ENCODE measurements around the gene MYH11. TPM values are rescaled to one million over a fixed set of nuclear protein-coding genes. Genes with fewer than 3 reads are reported as not detected.

Gene MYH11
- total RNA-seq, 1 experiment from 2014 or later, result not detected

DNA sequence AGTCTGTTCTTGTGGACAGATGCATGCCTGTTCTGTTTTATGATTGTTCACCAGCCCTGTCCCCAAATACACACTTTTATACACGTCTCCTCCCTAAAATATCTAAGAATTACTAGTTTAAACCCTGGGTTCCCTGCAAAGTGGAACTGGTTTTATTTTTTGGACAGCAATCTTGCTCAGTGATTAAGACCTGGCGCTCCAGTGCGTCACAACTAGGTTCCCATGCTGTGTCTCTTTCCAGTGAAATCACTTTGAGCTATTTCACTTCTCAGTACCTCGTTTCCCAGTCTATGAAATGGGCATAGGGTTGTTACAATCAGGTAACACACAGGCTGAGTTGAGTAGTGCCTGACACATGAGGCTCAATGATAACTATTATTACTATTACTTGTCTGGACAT lies 30.5 kb upstream of the MYH11 start:
- no TSS peak for BruUV-seq (replicated peaks)
- Histone ChIP-seq H3K27ac (ENCODE audit: low read depth, low read length, poor library complexity, severe bottlenecking) (peak overlapping the region; percentile 96), H3K36me3 (ENCODE audit: insufficient read depth, low read length, poor library complexity, severe bottlenecking) (peaks cover 15% of the 10 kb centered on the region), H3K9me3 (ENCODE audit: low read depth, low read length, poor library complexity, severe bottlenecking) (no peaks in the 10 kb centered on the region), H3K4me1 (ENCODE audit: insufficient read depth, low read length, poor library complexity, severe bottlenecking) (no peaks in the 10 kb centered on the region), H3K4me3 (ENCODE audit: low read depth, low read length, poor library complexity, severe bottlenecking) (peak overlapping the region; percentile 93), H3K27me3 (replicated peaks; ENCODE audit: insufficient read depth, low read depth, low read length, poor library complexity) (no peaks in the 10 kb centered on the region)
- TF ChIP-seq EZH2 (IDR thresholded peaks at IDR 0.05; ENCODE audit: borderline replicate concordance, low read depth, low read length, poor library complexity, severe bottlenecking), result no peak
- TF ChIP-seq, protein P1, sequence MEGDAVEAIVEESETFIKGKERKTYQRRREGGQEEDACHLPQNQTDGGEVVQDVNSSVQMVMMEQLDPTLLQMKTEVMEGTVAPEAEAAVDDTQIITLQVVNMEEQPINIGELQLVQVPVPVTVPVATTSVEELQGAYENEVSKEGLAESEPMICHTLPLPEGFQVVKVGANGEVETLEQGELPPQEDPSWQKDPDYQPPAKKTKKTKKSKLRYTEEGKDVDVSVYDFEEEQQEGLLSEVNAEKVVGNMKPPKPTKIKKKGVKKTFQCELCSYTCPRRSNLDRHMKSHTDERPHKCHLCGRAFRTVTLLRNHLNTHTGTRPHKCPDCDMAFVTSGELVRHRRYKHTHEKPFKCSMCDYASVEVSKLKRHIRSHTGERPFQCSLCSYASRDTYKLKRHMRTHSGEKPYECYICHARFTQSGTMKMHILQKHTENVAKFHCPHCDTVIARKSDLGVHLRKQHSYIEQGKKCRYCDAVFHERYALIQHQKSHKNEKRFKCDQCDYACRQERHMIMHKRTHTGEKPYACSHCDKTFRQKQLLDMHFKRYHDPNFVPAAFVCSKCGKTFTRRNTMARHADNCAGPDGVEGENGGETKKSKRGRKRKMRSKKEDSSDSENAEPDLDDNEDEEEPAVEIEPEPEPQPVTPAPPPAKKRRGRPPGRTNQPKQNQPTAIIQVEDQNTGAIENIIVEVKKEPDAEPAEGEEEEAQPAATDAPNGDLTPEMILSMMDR (conservative IDR thresholded peaks at IDR 0.05; ENCODE audit: low read depth, low read length), result no peak
- DNase-seq (ENCODE audit: low spot score), result no peak
- ChIA-PET CTCF (no interaction called here), POLR2A (ENCODE audit: low non-redundant PET) (no interaction called here)
- intact Hi-C loops (cut with micrococcal nuclease; ENCODE audit: unreplicated experiment), result no loop called here

DNA sequence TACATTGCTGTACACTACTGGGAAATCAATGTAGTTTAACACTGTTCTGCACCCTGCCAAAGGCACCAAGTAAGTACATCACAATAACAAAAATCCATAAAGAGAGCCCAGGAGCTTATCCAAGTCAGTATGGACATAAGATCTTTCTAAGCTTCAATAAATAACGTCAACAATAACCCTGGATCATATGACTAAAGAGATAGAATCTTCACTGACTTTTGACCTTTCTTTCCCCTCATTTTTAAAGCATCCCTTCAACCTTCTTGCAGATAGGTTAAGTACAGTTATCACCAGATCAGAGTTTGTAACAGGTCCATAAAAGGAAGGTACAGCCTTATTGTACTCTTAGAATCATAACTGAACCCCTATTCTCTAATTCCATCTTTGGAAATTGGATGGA lies 29.2 kb upstream of the MYH11 start:
- H3K9me3 ChIP-seq (ENCODE audit: low read depth, low read length, poor library complexity, severe bottlenecking), result no peaks in the 10 kb centered on the region
- no peak for DNase-seq (ENCODE audit: low spot score)
- POLR2A ChIA-PET (ENCODE audit: low non-redundant PET), result no interaction called here
- no peaks in the 10 kb centered on the region for H3K27me3 ChIP-seq (replicated peaks; ENCODE audit: insufficient read depth, low read depth, low read length, poor library complexity)
- intact Hi-C loops (cut with micrococcal nuclease; ENCODE audit: unreplicated experiment), result no loop called here
- TF ChIP-seq, protein P1 (conservative IDR thresholded peaks at IDR 0.05; ENCODE audit: low read depth, low read length), result no peak
- no peak for TF ChIP-seq EZH2 (IDR thresholded peaks at IDR 0.05; ENCODE audit: borderline replicate concordance, low read depth, low read length, poor library complexity, severe bottlenecking)
- H3K36me3 ChIP-seq (ENCODE audit: insufficient read depth, low read length, poor library complexity, severe bottlenecking), result peaks cover 27% of the 10 kb centered on the region
- BruUV-seq (replicated peaks), result no TSS peak
- no peak overlapping the region for H3K27ac ChIP-seq (ENCODE audit: low read depth, low read length, poor library complexity, severe bottlenecking)
- no peaks in the 10 kb centered on the region for H3K4me1 ChIP-seq (ENCODE audit: insufficient read depth, low read length, poor library complexity, severe bottlenecking)
- no peak overlapping the region for H3K4me3 ChIP-seq (ENCODE audit: low read depth, low read length, poor library complexity, severe bottlenecking)
- CTCF ChIA-PET, result no interaction called here

DNA sequence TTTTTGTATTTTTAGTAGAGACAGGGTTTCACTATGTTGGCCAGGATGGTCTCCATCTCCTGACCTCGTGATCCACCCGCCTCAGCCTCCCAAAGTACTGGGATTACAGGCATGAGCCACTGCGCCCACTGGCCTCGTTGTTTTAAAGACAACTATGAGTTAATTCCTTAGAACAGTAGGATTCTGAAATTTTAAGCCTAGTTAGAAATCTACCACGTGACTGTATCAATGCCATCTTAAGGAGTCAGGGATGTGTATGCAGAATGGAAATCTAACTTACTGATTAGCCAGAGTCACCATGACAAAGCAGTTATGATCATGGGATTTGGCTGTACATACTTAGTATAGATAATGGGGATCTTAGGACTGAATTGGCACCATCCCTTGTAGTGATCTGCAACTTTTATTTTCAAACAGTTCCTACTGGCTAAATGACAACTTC lies 28.8 kb upstream of the MYH11 start:
- Histone ChIP-seq H3K27me3 (replicated peaks; ENCODE audit: insufficient read depth, low read depth, low read length, poor library complexity) (no peaks in the 10 kb centered on the region), H3K27ac (ENCODE audit: low read depth, low read length, poor library complexity, severe bottlenecking) (no peak overlapping the region), H3K4me3 (ENCODE audit: low read depth, low read length, poor library complexity, severe bottlenecking) (no peak overlapping the region), H3K9me3 (ENCODE audit: low read depth, low read length, poor library complexity, severe bottlenecking) (no peaks in the 10 kb centered on the region), H3K36me3 (ENCODE audit: insufficient read depth, low read length, poor library complexity, severe bottlenecking) (peaks cover 28% of the 10 kb centered on the region), H3K4me1 (ENCODE audit: insufficient read depth, low read length, poor library complexity, severe bottlenecking) (no peaks in the 10 kb centered on the region)
- no peak for DNase-seq (ENCODE audit: low spot score)
- POLR2A ChIA-PET (ENCODE audit: low non-redundant PET), result no interaction called here
- intact Hi-C loops (cut with micrococcal nuclease; ENCODE audit: unreplicated experiment), result no loop called here
- CTCF ChIA-PET, result no interaction called here
- TF ChIP-seq, protein P1 (conservative IDR thresholded peaks at IDR 0.05; ENCODE audit: low read depth, low read length), result no peak
- TF ChIP-seq EZH2 (IDR thresholded peaks at IDR 0.05; ENCODE audit: borderline replicate concordance, low read depth, low read length, poor library complexity, severe bottlenecking), result no peak
- no TSS peak for BruUV-seq (replicated peaks)

Data from A673 (cell line).